CD4-positive, alpha-beta T cell treated with Interleukin-15 for 1 hour (primary cell): ENCODE data around the gene SPTBN4.
"Not testable (repeated sequence)": the region's sequence is repeated elsewhere in the genome, so short reads cannot be mapped to it uniquely, and the experiment has no call there.

ENCODE experiments used
- DNase-seq: peaks from one replicate; pipeline ENCODE4 v3.0.0-alpha.2; 2020

Gene SPTBN4

DNA sequence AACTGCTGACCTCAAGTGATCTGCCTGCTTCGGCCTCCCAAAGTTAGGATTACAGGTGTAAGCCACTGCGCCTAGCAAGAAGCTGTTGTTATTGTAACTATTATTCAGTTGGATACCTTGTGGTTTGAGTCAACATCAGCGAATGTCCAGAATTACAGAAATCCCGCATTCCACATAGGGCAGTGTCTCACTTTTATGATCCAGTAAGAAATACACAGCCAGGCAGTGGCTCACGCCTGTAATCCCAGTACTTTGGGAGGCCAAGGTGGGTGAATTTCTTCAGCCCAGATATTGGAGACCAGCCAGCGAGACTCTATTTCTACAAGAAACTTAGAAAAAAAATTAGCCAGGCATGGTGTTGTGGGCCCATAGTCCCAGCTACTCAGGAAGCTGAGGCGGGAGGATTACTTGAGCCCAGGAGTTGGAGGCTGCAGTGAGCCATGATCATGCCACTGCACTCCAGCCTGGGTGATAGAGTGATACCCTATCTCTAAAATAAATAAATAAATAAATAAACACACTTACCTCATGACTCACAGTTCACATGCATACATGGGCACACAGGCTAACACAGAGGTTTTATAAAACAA is 43.8 kb downstream of the SPTBN4 start:
- DNase-seq = no peak

DNA sequence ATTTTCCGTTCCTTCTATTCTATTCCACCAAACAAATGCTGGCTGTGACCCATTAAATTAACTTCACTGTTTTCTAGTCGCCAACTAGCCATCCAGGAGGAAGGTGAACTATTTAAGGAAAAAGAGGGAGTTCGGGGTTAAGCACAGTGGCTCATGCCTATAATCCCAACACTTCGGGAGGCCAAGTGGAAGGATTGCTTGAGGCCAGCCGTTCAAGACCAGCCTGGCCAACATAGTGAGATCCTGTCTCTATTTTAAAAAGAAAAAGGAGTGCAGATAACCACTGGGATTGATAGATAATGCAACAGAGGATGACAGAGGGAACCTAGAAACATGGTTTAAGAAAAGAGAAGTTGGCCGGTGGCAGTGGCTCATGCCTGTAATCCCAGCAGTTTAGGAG is 44.7 kb downstream of the SPTBN4 start:
- DNase-seq = no peak

DNA sequence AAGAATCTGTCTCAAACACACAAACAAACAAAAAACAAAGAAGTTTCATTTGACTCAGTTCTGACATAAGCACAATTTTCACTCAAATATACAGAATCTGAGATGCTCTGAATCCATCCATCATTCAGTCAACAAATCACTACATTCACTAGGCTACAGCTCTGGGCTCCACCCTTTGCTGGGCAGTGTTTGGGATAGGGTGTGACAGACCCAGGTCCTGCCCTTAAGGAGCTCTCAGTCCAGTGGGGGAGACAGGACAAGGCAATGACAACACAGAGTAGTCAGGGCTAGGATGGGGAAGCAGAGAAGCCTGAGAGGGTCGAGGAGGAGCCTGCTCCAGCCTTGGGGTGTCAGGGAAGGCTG is 45.3 kb downstream of the SPTBN4 start:
- no peak for DNase-seq

- no peak for DNase-seq
Measured at GRCh38 chr19:40512473-40513344, 45.9 kb downstream of the SPTBN4 start.

DNA sequence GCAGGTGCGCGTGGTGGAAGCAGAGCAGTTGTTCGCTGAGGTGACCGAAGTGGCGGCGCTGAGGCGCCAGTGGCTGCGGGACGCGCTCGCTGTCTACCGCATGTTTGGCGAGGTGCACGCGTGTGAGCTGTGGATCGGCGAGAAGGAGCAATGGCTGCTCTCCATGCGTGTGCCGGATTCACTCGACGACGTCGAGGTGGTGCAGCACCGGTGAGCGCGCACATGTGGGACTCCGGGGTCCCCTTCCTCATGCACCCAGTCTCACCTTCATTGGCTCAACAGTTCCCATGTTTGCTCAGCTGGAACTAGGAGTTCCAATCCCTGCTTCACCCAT is 46.5 kb downstream of the SPTBN4 start:
- DNase-seq = no peak

- no peak for DNase-seq
Measured at GRCh38 chr19:40513741-40514315, 47.0 kb downstream of the SPTBN4 start.

DNA sequence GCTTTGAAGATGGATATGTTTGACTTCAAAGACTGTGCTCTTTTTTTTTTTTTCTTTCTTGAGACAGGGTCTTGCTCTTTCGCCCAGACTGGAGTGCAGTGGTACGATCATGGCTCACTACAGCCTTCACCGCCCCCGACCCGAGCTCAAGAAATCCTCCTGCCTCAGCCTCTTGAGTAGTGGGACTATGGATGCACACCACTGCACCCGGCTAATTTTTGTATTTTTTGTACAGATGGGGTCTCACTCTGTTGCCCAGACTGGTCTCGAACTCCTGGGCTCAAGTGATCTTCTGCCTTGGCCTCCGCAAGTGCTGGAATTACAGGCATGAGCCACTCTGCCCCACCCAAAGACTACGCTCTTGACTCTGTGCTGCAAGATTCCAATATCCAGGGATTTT is 50.4 kb downstream of the SPTBN4 start:
- no peak for DNase-seq

DNA sequence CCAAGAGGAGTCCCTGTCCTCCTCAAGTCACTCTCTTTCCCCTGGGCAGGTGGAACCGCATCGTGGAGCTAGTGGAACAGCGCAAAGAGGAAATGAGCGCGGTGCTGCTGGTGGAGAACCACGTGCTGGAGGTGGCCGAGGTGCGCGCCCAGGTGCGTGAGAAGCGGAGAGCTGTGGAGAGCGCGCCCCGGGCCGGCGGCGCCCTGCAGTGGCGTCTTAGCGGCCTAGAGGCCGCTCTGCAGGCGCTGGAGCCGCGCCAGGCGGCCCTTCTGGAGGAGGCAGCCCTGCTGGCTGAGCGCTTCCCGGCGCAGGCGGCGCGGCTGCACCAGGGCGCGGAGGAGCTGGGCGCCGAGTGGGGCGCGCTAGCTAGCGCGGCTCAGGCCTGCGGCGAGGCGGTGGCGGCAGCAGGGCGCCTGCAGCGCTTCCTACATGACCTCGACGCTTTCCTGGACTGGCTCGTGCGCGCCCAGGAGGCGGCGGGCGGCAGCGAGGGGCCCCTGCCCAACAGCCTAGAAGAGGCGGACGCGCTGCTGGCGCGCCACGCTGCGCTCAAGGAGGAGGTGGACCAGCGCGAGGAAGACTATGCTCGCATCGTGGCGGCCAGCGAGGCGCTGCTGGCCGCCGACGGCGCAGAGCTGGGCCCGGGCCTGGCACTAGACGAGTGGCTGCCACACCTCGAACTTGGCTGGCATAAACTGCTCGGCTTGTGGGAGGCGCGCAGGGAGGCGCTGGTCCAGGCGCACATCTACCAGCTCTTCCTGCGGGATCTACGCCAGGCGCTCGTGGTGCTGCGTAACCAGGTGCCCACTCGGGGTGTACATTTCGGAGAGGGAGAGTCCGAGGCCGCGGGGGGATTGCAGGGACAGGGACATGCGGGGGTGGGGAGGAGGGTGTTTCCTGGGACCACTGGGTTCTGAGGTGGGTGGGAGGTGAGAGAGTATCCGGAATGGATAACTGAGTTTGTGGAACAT is 52.8 kb downstream of the SPTBN4 start:
- DNase-seq = no peak

DNA sequence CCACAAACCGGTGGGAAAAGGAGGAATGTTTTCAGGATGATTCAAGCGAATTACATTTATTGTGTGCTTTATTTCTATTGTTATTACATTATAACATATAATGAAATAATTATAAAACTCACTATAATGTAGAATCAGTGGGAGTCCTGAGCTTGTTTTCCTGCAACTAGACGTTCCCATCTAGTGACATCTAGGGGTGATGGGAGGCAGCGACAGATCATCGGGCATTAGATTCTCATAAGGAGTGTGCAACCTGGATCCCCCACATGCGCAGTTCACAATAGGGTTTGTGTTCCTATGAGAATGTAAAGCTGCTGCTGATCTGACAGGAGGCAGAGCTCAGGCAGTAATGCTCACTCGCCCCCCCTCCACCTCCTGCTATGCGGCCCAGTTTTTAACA is 54.5 kb downstream of the SPTBN4 start:
- no peak for DNase-seq

- DNase-seq = not testable (repeated sequence)
Measured at GRCh38 chr19:40521900-40522299, 55.1 kb downstream of the SPTBN4 start.

DNA sequence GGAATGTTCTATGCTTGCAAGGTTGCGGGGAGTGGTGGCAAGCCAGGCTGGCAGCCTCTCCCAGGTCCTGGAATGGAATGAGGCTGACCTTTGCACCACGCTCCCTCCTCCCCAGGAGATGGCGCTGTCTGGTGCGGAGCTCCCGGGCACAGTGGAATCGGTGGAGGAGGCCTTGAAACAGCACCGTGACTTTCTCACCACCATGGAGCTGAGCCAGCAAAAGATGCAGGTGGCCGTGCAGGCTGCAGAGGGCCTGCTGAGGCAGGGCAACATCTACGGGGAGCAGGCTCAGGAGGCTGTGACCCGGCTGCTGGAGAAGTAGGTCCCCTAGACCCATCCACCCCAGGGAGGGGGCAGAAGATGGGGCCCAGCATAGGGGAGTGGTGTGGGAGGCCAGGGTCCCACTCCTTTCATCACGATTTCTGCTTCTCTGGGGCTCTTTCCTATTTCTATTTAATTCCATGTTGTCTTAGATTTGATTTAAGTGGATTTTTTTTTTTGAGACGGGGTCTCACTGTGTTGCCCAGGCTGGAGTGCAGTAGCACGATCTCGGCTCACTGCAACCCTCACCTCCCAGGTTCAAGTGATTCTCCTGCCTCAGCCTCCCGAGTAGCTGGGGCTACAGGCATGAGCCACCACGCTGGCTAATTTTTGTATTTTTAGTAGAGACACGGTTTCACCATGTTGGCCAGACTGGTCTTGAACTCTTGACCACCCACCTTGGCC is 56.7 kb downstream of the SPTBN4 start:
- DNase-seq = peak; percentile 38

- no peak for DNase-seq
Measured at GRCh38 chr19:40524133-40524549, 57.3 kb downstream of the SPTBN4 start.

DNA sequence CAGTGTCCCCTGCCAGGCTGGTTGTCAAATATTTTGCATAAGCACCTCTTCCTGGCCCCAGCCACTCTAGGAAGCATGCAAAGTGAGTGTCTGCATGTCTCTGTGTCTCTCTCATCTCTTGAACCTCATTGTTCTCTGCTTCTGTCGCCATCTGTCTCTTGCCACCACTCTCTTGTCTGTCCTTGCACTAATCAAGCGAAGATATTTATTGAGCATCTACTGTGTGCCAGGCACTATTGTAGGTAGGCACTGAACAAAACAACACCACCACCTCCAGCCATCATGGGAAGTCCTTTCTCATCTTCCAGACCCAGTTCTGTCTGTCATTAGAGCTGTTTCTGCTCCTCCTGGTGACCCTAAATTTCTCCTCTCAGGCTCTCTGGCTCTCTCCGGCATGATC is 57.9 kb downstream of the SPTBN4 start:
- no peak for DNase-seq

GRCh38 chr19:40525234-40526051 is 58.6 kb downstream of the SPTBN4 start:
- DNase-seq = no peak

- DNase-seq = no peak
Measured at GRCh38 chr19:40528078-40528477, 61.3 kb downstream of the SPTBN4 start.

- DNase-seq = no peak
Measured at GRCh38 chr19:40528533-40529092, 61.8 kb downstream of the SPTBN4 start.

DNA sequence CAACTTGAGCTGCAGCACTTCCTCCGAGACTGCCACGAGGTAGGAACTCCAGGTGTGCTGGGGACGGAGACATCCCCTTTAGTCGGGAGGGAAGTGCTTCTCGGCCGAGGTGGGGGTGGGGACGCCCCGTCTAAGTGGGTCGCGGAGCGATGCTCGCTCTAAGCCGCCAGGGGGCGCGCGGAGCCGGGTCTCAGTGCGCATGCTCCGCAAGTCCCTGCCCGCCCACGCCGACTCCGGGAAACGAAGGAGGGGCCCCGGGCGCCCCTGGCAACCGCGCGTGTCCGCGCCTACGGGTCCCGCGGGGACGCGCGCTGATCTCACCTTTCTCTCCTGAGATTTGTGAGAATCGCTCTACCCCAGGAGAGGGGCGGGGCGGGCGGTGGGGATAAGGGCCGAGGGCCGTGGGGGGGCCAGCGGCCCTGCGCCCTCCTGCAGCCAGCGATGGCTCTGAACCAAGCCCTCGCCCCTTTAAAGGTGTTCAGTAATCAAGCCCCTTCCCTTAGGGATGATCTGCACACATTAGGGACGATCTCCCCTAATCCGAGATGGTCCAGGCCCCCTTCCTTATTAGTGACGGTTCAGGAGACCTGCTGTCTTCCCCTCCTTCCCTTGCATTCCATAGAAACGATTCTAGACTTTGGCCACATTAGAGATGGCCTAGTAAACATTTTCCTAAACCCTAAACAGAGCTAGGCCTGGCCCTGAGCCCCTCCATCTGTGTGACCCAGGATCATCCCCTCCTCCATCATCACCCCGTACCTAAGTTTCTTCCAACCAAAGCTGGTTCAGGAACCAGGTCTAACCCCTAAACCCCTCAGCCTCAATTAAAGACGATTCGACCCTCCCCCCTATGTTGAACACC is 62.5 kb downstream of the SPTBN4 start:
- peak; percentile 89 for DNase-seq

DNA sequence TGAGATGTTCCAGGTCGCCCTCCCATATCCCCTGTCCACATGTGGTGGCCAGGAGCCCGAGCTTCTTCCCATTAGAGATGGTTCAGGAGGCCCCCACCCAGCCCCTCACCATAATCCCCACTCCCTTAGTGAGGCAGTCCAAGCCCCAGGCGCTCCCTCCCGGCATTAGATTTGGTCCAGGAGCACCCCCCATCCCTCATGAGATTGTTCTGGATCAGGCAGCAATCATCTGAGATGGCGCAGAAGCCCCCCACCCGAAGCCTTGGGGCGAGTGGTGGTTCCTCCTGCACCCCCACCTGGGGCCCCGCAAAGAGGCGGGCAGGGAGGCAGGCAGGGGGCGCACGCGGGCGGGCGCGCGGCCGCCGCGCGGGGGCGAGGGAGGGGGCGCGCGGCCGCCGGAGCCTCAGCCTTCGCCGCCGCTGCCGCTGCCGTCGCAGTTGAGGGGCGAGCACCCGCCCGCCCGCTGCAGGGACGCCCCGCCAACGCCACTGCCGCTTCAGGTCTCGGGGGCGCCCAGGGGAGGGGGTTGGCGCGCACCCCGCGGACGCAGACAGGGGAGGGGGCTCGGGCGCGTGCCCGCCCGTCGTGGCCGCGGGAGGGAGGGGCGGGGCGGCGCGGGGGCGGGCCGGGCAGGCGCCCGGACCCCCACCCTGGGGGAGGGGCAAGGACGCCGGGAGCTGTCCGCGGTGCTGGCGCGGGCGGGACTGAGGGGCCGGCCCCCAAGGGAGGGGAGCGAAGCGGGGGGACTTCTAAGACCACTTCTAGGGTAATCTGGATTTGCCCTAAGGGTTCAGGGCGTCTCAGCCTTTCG is 63.5 kb downstream of the SPTBN4 start:
- no peak for DNase-seq

GRCh38 chr19:40533508-40533907 is 66.7 kb downstream of the SPTBN4 start:
- DNase-seq = no peak
